ENCODE data around the gene ZKSCAN4. TPM values are rescaled to one million over a fixed set of nuclear protein-coding genes. Genes with fewer than 3 reads are reported as not detected.

The ZKSCAN4 gene
- polyA plus RNA-seq, 1 donor from 2014 or later, result 8.3 TPM

GRCh38 chr6:28266962-28267694 lies 15.1 kb upstream of the ZKSCAN4 start, which contains the start of gene ZSCAN26:
TSS of gene ZSCAN26 (plus strand) at chr6:28267143. CDS start at chr6:28271920, 4,777 bp downstream.
- H3K27me3 ChIP-seq (ENCODE audit: insufficient read depth, low read depth, low read length), result no peaks in the 10 kb centered on the region
- H3K27ac ChIP-seq (ENCODE audit: low read length), result peak within 1 kb of the TSS; percentile 92
- no peaks in the 10 kb centered on the region for H3K9me3 ChIP-seq (ENCODE audit: low read length)
- peak within 1 kb of the TSS; percentile 96 for H3K9ac ChIP-seq (ENCODE audit: low read length)
- peaks cover 40% of the 10 kb centered on the region for H3K79me2 ChIP-seq (replicated peaks; ENCODE audit: insufficient read depth, low read length)
- no peaks in the 10 kb centered on the region for H3K9me2 ChIP-seq (ENCODE audit: insufficient read depth, low read length)
- peak within 1 kb of the TSS; percentile 73 for H2AFZ ChIP-seq (ENCODE audit: low read depth, low read length)
- TF ChIP-seq TAF1 (IDR thresholded peaks at IDR 0.05; ENCODE audit: low read depth), result peak; percentile 95
- peak; percentile 64 for TF ChIP-seq MXI1 (conservative IDR thresholded peaks at IDR 0.05; ENCODE audit: poor library complexity, severe bottlenecking)
- peak; percentile 62 for TF ChIP-seq SMC3 (conservative IDR thresholded peaks at IDR 0.05; ENCODE audit: poor library complexity)
- TF ChIP-seq EZH2 (IDR thresholded peaks at IDR 0.05; ENCODE audit: borderline replicate concordance, insufficient read depth, low read length, poor library complexity, severe bottlenecking), result no peak
- peak; percentile 28 for TF ChIP-seq EP300 (conservative IDR thresholded peaks at IDR 0.05; ENCODE audit: poor library complexity, severe bottlenecking)
- peak; percentile 96 for TF ChIP-seq REST (IDR thresholded peaks at IDR 0.05; ENCODE audit: borderline replicate concordance)
- TF ChIP-seq RAD21 (conservative IDR thresholded peaks at IDR 0.05), result peak; percentile 42
- peak; percentile 93 for TF ChIP-seq POLR2AphosphoS5 (IDR thresholded peaks at IDR 0.05)
- TF ChIP-seq CTCF (IDR thresholded peaks at IDR 0.05; ENCODE audit: poor library complexity, severe bottlenecking), result peak; percentile 10
- H3K4me2 ChIP-seq (ENCODE audit: low read length), result peak within 1 kb of the TSS; percentile 90
- H4K20me1 ChIP-seq (ENCODE audit: insufficient read depth), result no peaks in the 10 kb centered on the region
- H3K4me3 ChIP-seq (ENCODE audit: low read length), result peak within 1 kb of the TSS; percentile 74
- no peaks in the 10 kb centered on the region for H3K36me3 ChIP-seq (ENCODE audit: insufficient read depth, low read length)
- H3F3A ChIP-seq (ENCODE audit: insufficient read depth, low read length, poor library complexity, severe bottlenecking), result no peaks in the 10 kb centered on the region

GRCh38 chr6:28266563-28266961 lies 14.5 kb upstream of the ZKSCAN4 start:
- Histone ChIP-seq H3K79me2 (replicated peaks; ENCODE audit: insufficient read depth, low read length) (peaks cover 38% of the 10 kb centered on the region), H3K27ac (ENCODE audit: low read length) (peak overlapping the region; percentile 92), H3K4me2 (ENCODE audit: low read length) (peak overlapping the region; percentile 90), H2AFZ (ENCODE audit: low read depth, low read length) (peak overlapping the region; percentile 73), H3F3A (ENCODE audit: insufficient read depth, low read length, poor library complexity, severe bottlenecking) (no peaks in the 10 kb centered on the region), H3K27me3 (ENCODE audit: insufficient read depth, low read depth, low read length) (no peaks in the 10 kb centered on the region), H3K36me3 (ENCODE audit: insufficient read depth, low read length) (no peaks in the 10 kb centered on the region), H3K9ac (ENCODE audit: low read length) (peak overlapping the region; percentile 96), H4K20me1 (ENCODE audit: insufficient read depth) (no peaks in the 10 kb centered on the region), H3K9me2 (ENCODE audit: insufficient read depth, low read length) (no peaks in the 10 kb centered on the region), H3K9me3 (ENCODE audit: low read length) (no peaks in the 10 kb centered on the region), H3K4me3 (ENCODE audit: low read length) (peak overlapping the region; percentile 74)
- TF ChIP-seq MXI1 (conservative IDR thresholded peaks at IDR 0.05; ENCODE audit: poor library complexity, severe bottlenecking) (no peak), EP300 (conservative IDR thresholded peaks at IDR 0.05; ENCODE audit: poor library complexity, severe bottlenecking) (no peak), TAF1 (IDR thresholded peaks at IDR 0.05; ENCODE audit: low read depth) (no peak)
